WTC11 (cell line): ENCODE measurements around the gene CARD11. TPM values are rescaled to one million over a fixed set of nuclear protein-coding genes. Genes with fewer than 3 reads are reported as not detected.

Experiments
- ATAC-seq: fragments of 200-7000 bp; cut with Tn5 transposase; 2 replicates; pipeline ENCODE4 v1.10.0; 2021; ENCODE audit warnings: mild to moderate bottlenecking, moderate library complexity
- CTCF ChIA-PET: fragments of 300-600 bp; sonication (Branson Sonifier 250); formaldehyde crosslinking; loops from one replicate; lab custom pipeline; 2021; ENCODE audit warnings: antibody characterized with exemption; lab: Charles Lee
- POLR2A ChIA-PET: fragments of 350-600 bp; sonication (Branson Sonifier 250); formaldehyde crosslinking; loops from one replicate; lab custom pipeline; 2021; ENCODE audit warnings: antibody characterized with exemption; lab: Charles Lee
- DNase-seq: peaks from one replicate; pipeline ENCODE4 v3.0.0; 2021; ENCODE audit warnings: low spot score
- H3K27ac Mint-ChIP-seq: 2 replicates; pipeline ENCODE4 v1.8.0; 2021; ENCODE audit warnings: mixed read lengths
- H3K27me3 Mint-ChIP-seq: 2 replicates; pipeline ENCODE4 v1.8.0; 2021; ENCODE audit warnings: low read depth, mild to moderate bottlenecking, moderate library complexity, mixed read lengths
- H3K36me3 Mint-ChIP-seq: 2 replicates; pipeline ENCODE4 v1.8.0; 2021; ENCODE audit warnings: mixed read lengths
- H3K4me1 Mint-ChIP-seq: 2 replicates; pipeline ENCODE4 v1.8.0; 2022; ENCODE audit warnings: mixed read lengths
- H3K4me3 Mint-ChIP-seq: 2 replicates; pipeline ENCODE4 v1.8.0; 2021; ENCODE audit warnings: mild to moderate bottlenecking, moderate library complexity, mixed read lengths
- H3K9me3 Mint-ChIP-seq: 2 replicates; pipeline ENCODE4 v1.8.0; 2021; ENCODE audit warnings: mixed read lengths
- AR ChIP-seq: fragments of 250-450 bp; sonication (Bioruptor Pico); IDR thresholded peaks from 2 replicates; pipeline ENCODE4 v1.9.0; 2021; ENCODE audit warnings: mild to moderate bottlenecking
- ARID4B ChIP-seq: sonication (generic); formaldehyde crosslinking; IDR thresholded peaks from 2 replicates; pipeline ENCODE4 v1.8.0; 2023; ENCODE audit warnings: missing genetic modification reagents, mild to moderate bottlenecking, borderline replicate concordance
- FOXP1 ChIP-seq: sonication (generic); formaldehyde crosslinking; IDR thresholded peaks from 2 replicates; pipeline ENCODE4 v1.8.0; 2022; ENCODE audit warnings: missing genetic modification reagents, mild to moderate bottlenecking, moderate library complexity, borderline replicate concordance
- KAT7 ChIP-seq: sonication (generic); formaldehyde crosslinking; IDR thresholded peaks from 2 replicates; pipeline ENCODE4 v1.8.1; 2023; ENCODE audit warnings: missing genetic modification reagents, mild to moderate bottlenecking, borderline replicate concordance
- NFYB ChIP-seq: sonication (generic); formaldehyde crosslinking; conservative IDR thresholded peaks from 2 replicates; pipeline ENCODE4 v1.8.0; 2022; ENCODE audit warnings: low read depth, missing genetic modification reagents
- SOX15 ChIP-seq: fragments of 250-450 bp; sonication (Bioruptor Pico); IDR thresholded peaks from 2 replicates; pipeline ENCODE4 v1.9.0; 2021; ENCODE audit warnings: mild to moderate bottlenecking
- ZBTB21 ChIP-seq: sonication (generic); formaldehyde crosslinking; IDR thresholded peaks from 2 replicates; pipeline ENCODE4 v1.8.1; 2023; ENCODE audit warnings: mild to moderate bottlenecking, missing genetic modification reagents, borderline replicate concordance
- ZNF121 ChIP-seq: sonication (generic); formaldehyde crosslinking; IDR thresholded peaks from 2 replicates; pipeline ENCODE4 v1.8.0; 2023; ENCODE audit warnings: missing genetic modification reagents
- ZNF219 ChIP-seq: sonication (generic); formaldehyde crosslinking; IDR thresholded peaks from 2 replicates; pipeline ENCODE4 v1.8.0; 2023; ENCODE audit warnings: missing genetic modification reagents, mild to moderate bottlenecking, borderline replicate concordance
- ZNF423 ChIP-seq: fragments of 250-450 bp; sonication (Bioruptor Pico); IDR thresholded peaks from 2 replicates; pipeline ENCODE4 v2.1.2; 2022; ENCODE audit warnings: mild to moderate bottlenecking, moderate library complexity
- total RNA-seq: library from RNA; stranded (reverse); gene quantifications from 3 replicates; pipeline ENCODE4 v1.2.3, GENCODE V29; 2021
- TF ChIP-seq, protein P1 (sequence below): sonication (generic); formaldehyde crosslinking; IDR thresholded peaks from 2 replicates; pipeline ENCODE4 v1.8.1; 2023; ENCODE audit warnings: mild to moderate bottlenecking, missing genetic modification reagents, moderate library complexity
- TF ChIP-seq, protein P2 (sequence below): sonication (generic); formaldehyde crosslinking; IDR thresholded peaks from 2 replicates; pipeline ENCODE4 v1.8.1; 2023; ENCODE audit warnings: mild to moderate bottlenecking, missing genetic modification reagents, moderate library complexity

The CARD11 gene
- total RNA-seq, 1 experiment from 2014 or later, result 40.8 TPM

DNA sequence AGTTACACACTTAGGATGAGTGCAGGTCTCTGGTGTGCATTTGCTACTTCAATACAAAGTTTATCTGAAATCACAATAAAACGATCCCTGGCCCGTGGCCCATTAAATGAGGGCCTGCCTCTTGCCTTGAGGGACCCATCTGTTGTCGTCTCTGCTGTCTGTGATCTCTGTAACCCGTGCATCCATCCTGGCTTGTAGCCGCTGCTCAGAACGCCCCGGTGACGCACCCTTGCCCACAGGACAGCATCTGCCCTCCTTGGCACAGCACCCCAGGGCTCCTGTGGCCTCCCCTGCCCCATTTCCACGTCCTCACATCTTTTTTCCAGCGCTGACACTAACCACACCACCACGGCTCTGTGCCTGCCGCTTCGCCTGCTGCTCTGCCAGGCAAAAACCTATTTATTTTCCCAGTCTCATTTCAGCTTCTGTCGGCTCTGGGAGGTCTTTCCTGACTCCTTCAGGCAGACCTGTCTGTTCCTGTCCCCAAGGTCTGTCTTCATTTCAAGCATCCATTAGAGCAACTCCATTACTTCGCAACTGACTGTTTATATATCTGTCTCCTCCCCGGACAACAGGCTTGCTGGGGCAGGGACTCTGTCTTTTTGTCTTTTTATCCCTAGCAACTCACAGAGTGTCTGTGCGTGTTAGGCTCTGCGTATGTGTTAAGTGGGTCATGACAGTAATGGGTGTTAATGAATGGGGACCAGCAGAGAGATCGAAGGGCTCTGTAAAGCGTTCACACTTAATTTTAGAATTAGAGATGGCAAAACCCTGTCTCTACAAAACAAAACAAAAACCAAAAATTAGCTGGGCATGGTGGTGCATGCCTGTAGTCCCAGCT is 16.4 kb downstream of the CARD11 start:
- DNase-seq (no peak), ATAC-seq (no peak)
- ChIA-PET POLR2A (no interaction called here), CTCF (interaction anchor here (1.7 kb wide), 1 partner anchor 105 kb away, joined by 6 read pairs; no protein-coding TSS in a partner anchor)
- H3K4me3 Mint-ChIP-seq, result no peak overlapping the region
- H3K4me1 Mint-ChIP-seq, result peaks cover 15% of the 10 kb centered on the region
- H3K27me3 Mint-ChIP-seq, result no peaks in the 10 kb centered on the region
- 0 out of 2 replicates have a peak overlapping the region, but pooled peaks have one; percentile 59 for H3K27ac Mint-ChIP-seq
- peaks cover 21% of the 10 kb centered on the region for H3K36me3 Mint-ChIP-seq
- TF ChIP-seq AR (no peak), ZBTB21 (CRISPR knock-in tag) (no peak)
- TF ChIP-seq, protein P1, sequence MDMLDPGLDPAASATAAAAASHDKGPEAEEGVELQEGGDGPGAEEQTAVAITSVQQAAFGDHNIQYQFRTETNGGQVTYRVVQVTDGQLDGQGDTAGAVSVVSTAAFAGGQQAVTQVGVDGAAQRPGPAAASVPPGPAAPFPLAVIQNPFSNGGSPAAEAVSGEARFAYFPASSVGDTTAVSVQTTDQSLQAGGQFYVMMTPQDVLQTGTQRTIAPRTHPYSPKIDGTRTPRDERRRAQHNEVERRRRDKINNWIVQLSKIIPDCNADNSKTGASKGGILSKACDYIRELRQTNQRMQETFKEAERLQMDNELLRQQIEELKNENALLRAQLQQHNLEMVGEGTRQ (CRISPR knock-in tag), result no peak
- peaks cover 17% of the 10 kb centered on the region for H3K9me3 Mint-ChIP-seq

GRCh38 chr7:3025616-3026015 is 18.1 kb downstream of the CARD11 start:
- Mint-ChIP-seq H3K36me3 (peaks cover 26% of the 10 kb centered on the region), H3K27me3 (no peaks in the 10 kb centered on the region), H3K4me1 (peaks cover 15% of the 10 kb centered on the region), H3K4me3 (no peak overlapping the region), H3K27ac (no peak overlapping the region), H3K9me3 (peaks cover 27% of the 10 kb centered on the region)
- ChIA-PET CTCF (no interaction called here), POLR2A (no interaction called here)
- TF ChIP-seq NFYB (no peak), ARID4B (CRISPR knock-in tag) (no peak), KAT7 (no peak), ZNF121 (CRISPR knock-in tag) (no peak), ZNF423 (CRISPR knock-in tag) (no peak), FOXP1 (CRISPR knock-in tag) (no peak), SOX15 (no peak), ZNF219 (CRISPR knock-in tag) (no peak)
- TF ChIP-seq, protein P1 (CRISPR knock-in tag), result no peak
- TF ChIP-seq, protein P2, sequence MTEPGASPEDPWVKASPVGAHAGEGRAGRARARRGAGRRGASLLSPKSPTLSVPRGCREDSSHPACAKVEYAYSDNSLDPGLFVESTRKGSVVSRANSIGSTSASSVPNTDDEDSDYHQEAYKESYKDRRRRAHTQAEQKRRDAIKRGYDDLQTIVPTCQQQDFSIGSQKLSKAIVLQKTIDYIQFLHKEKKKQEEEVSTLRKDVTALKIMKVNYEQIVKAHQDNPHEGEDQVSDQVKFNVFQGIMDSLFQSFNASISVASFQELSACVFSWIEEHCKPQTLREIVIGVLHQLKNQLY, result no peak
- no peak for DNase-seq
- no peak for ATAC-seq
